ENCODE data around the gene INPP4A.
"Not testable (repeated sequence)": the region's sequence is repeated elsewhere in the genome, so short reads cannot be mapped to it uniquely, and the experiment has no call there.

The INPP4A gene

DNA sequence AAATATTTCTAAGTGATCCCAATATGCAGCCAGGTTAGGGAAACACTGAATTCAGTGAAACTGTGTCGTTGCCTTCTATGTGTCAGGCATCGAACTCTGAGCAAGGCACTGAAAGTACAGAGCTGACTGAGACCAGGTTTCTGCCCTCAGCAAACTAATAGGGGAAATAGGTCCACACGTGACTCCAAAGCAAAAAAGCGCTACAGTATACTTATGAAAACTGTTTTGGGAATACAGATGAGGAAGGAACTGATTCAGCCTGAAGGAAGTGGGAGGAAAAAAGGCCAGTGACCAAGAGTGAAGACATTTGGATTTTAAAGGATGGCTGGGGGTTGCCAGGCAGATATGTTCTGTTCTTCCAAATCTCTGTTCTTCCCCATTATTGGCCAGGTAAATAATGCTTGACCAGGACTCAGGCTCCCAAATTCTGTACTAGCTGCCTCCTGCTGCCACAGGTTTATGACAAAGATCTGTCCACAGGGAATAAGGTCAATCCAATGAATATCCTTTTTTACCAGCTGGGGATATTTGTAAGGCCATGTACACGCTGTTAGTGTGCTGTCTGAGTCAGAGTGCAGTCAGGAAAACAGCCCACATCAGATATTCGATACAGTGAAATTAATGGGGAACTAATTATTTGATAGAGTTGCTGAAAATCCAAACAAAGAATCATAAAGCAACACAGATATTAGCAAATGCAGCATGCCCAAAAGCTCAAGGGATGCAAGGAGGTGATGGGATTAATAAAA is 24.5 kb upstream of the INPP4A start:
- no peak for DNase-seq (ENCODE audit: low read depth, low spot score)
- POLR2A ChIA-PET = no interaction called here
- CTCF ChIA-PET = interaction anchor here (1.4 kb wide), 1 partner anchor 229 kb away, joined by 3 read pairs; no protein-coding TSS in a partner anchor
- TF ChIP-seq, protein P1, sequence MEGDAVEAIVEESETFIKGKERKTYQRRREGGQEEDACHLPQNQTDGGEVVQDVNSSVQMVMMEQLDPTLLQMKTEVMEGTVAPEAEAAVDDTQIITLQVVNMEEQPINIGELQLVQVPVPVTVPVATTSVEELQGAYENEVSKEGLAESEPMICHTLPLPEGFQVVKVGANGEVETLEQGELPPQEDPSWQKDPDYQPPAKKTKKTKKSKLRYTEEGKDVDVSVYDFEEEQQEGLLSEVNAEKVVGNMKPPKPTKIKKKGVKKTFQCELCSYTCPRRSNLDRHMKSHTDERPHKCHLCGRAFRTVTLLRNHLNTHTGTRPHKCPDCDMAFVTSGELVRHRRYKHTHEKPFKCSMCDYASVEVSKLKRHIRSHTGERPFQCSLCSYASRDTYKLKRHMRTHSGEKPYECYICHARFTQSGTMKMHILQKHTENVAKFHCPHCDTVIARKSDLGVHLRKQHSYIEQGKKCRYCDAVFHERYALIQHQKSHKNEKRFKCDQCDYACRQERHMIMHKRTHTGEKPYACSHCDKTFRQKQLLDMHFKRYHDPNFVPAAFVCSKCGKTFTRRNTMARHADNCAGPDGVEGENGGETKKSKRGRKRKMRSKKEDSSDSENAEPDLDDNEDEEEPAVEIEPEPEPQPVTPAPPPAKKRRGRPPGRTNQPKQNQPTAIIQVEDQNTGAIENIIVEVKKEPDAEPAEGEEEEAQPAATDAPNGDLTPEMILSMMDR (IDR thresholded peaks at IDR 0.05; ENCODE audit: insufficient read depth, low read length, missing control alignments) = no peak
- no peak overlapping the region for H3K4me3 ChIP-seq (ENCODE audit: low read depth, low read length)

DNA sequence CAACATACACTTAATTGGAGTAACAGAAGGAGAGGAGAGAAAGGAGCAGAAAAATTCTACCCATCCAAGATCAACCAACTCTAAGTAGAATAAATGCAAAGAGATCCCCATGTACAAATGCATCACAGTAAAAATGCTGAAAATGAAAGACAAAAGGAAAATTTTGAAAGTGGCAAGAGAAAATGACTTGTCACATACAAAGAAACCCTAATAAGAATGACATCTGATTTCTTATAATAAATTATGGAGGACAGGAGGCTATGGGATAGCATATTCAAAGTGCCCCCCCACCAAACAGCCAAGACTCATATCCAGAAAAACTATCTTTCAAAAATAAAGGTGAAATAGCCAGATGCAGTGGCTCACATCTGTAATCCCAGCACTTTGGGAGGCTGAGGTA is 22.2 kb upstream of the INPP4A start:
- TF ChIP-seq, protein P1 (IDR thresholded peaks at IDR 0.05; ENCODE audit: insufficient read depth, low read length, missing control alignments) = no peak
- CTCF ChIA-PET = no interaction called here
- no peak for DNase-seq (ENCODE audit: low read depth, low spot score)
- POLR2A ChIA-PET = no interaction called here
- H3K4me3 ChIP-seq (ENCODE audit: low read depth, low read length) = no peak overlapping the region

DNA sequence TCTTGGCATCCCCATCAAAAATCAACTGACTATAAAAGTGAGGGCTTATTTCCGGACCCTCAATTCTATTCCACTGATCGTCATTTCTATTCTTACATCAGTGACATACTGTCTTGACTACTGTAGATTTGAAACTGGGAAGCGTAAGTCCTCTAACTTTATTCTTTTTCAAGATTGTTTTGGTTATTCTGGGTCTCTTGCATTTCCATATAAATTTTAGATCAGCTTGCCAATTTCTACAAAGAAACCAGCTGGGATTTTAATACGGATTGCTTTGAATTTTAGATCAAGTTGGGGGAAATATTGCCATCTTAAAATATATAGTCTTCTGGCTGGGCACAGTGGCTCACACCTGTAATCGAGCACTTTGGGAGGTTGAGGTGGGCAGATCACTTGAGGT is 17.9 kb upstream of the INPP4A start:
- ChIA-PET POLR2A (no interaction called here), CTCF (interaction anchor here (0.9 to 1.3 kb wide), 2 partner anchors 11 to 14 kb away, joined by 3 read pairs; no protein-coding TSS in a partner anchor)
- H3K4me3 ChIP-seq (ENCODE audit: low read depth, low read length) = no peak overlapping the region
- TF ChIP-seq, protein P1 (IDR thresholded peaks at IDR 0.05; ENCODE audit: insufficient read depth, low read length, missing control alignments) = no peak
- DNase-seq (ENCODE audit: low read depth, low spot score) = no peak

DNA sequence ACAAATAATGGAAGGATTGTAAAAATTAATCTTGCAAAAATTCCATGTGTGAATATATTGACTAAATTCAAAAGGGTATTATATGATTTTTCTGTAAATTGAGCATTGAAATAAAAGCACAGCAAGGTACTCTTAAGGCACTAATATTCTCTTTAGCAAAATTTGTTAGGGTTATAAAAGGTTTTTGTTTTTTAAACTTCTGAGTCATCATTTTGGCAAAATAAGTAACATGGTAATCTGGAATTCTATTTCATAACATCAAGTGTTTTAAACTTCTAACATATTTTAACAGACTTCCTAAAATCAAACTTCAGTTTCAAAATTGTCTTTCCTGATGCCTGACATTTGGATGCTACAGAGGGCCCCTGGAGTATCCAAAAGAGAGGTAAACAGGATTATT is 12.5 kb upstream of the INPP4A start:
- no peak overlapping the region for H3K4me3 ChIP-seq (ENCODE audit: low read depth, low read length)
- ChIA-PET POLR2A (no interaction called here), CTCF (no interaction called here)
- TF ChIP-seq, protein P1 (IDR thresholded peaks at IDR 0.05; ENCODE audit: insufficient read depth, low read length, missing control alignments) = no peak
- DNase-seq (ENCODE audit: low read depth, low spot score) = no peak

DNA sequence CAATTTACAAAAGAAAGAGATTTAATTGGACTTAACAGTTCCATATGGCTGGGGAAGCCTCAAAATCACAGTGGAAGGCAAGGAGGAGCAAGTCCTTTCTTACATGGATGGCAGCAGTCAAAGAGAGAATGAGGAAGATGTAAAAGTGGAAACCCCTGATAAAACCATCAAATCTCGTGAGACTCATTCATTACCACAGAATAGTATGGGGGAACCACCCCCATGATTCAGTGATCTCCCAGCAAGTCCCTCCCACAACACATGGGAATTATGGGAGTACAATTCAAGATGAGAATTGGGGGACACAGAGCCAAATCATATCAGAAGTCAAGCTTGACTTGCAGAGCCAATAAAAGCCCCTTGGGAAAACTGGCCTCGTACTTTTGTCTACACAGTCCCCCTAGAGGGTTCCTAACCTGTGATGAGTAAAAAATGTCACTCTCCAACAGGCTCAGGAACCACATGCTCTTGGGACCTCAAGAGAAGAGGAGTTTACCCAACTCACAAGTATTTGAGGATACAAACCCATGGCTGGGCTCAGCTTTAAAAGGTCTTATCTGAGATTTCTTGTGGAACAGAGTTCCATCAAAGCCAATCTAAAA is 11.2 kb upstream of the INPP4A start:
- CTCF ChIA-PET = interaction anchor here (1.1 kb wide), 1 partner anchor 21 kb away, joined by 6 read pairs; no protein-coding TSS in a partner anchor
- no peak for DNase-seq (ENCODE audit: low read depth, low spot score)
- no peak overlapping the region for H3K4me3 ChIP-seq (ENCODE audit: low read depth, low read length)
- POLR2A ChIA-PET = no interaction called here
- TF ChIP-seq, protein P1 (IDR thresholded peaks at IDR 0.05; ENCODE audit: insufficient read depth, low read length, missing control alignments) = no peak

DNA sequence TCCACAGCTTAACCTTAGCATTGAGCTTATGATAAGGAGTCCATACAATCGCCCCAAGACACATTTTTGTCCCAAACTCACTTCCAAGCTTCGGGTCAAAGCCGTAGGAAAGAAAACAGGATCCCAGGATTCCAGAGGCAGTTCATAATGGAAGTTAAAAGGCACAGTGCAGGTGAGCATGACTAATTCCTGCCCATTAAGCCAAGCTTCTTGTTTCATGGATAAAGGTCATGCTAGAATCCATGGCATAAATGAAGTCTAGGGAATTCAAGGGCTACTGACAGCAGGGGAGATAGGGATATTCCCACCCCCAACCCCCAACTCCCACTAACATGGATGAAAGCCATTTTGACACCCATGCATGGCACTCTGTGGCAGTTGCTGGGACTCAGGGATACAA is 10.2 kb upstream of the INPP4A start:
- DNase-seq (ENCODE audit: low read depth, low spot score) = no peak
- CTCF ChIA-PET = no interaction called here
- H3K4me3 ChIP-seq (ENCODE audit: low read depth, low read length) = no peak overlapping the region
- POLR2A ChIA-PET = no interaction called here
- TF ChIP-seq, protein P1 (IDR thresholded peaks at IDR 0.05; ENCODE audit: insufficient read depth, low read length, missing control alignments) = no peak

DNA sequence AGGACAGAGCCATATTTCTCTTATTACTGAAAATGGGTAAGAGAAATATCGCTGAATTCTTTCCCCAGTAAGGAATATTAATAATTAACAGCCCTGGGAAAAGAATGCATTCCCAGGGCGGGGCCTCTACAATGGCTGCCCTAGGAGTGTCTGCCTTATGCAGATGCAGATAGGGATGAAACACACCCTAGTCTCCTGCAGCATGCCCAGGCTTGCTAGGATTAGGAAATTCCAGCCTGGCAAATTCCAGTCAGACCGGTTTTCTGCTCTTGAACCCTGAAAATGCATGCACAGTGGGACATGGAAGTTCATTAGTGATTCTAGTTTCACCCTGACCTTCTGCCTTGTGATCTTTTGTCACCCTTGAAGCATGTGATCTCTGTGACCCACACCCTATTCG is 9.0 kb upstream of the INPP4A start:
- H3K4me3 ChIP-seq (ENCODE audit: low read depth, low read length); DNase-seq (ENCODE audit: low read depth, low spot score); POLR2A ChIA-PET; CTCF ChIA-PET: not testable (repeated sequence)
